Transverse colon (tissue), 4 donors: Measurements from ENCODE around the gene ZNF142. TPM values are rescaled to one million over a fixed set of nuclear protein-coding genes. Genes with fewer than 3 reads are reported as not detected.

Source experiments
- DNase-seq: peaks from one replicate; pipeline ENCODE4 v3.0.0-alpha.2; 2019
- H3K27ac ChIP-seq, 4 donors: fragments of 200-600 bp; sonication (generic); 2 replicates each; pipeline ENCODE4 v1.5.1; 2016 to 2018; ENCODE audit warnings: inconsistent platforms in 4 of 4
- H3K27me3 ChIP-seq: fragments of 200-600 bp; sonication (generic); 2 replicates; pipeline ENCODE4 v1.5.1; 2017; ENCODE audit warnings: inconsistent platforms
- H3K36me3 ChIP-seq, 4 donors: fragments of 200-600 bp; sonication (generic); 2 replicates each; pipeline ENCODE4 v1.5.1; 2017 to 2019; ENCODE audit warnings: inconsistent platforms in 4 of 4
- H3K4me1 ChIP-seq, 4 donors: fragments of 200-600 bp; sonication (generic); 2 replicates each; pipeline ENCODE4 v1.5.1; 2017 to 2020; ENCODE audit warnings: inconsistent platforms in 4 of 4
- H3K4me3 ChIP-seq, 4 donors: fragments of 200-600 bp; sonication (generic); 1 replicate in 1 of 4; 2 replicates in 3 of 4; pipeline versions ENCODE4 v1.5.1 to v1.6.1; 2017 to 2019; ENCODE audit warnings: inconsistent platforms in 4 of 4
- H3K9me3 ChIP-seq, 2 donors: fragments of 200-600 bp; sonication (generic); 2 replicates each; pipeline ENCODE4 v1.5.1; 2017 to 2019; ENCODE audit warnings: inconsistent platforms in 2 of 2
- CTCF ChIP-seq, 5 experiments: fragments of 200-600 bp in 3 of 5; fragments of 450-650 bp in 2 of 5; sonication (generic) in 3 of 5; IDR thresholded peaks; 1 replicate in 2 of 5; 2 replicates in 3 of 5; pipeline ENCODE4 v1.5.1; 2016 to 2017; ENCODE audit warnings: antibody characterized with exemption in 5 of 5, inconsistent platforms in 3 of 5, mild to moderate bottlenecking in 2 of 5, moderate library complexity in 1 of 5
- EP300 ChIP-seq: sonication (generic); formaldehyde crosslinking; IDR thresholded peaks from one replicate; pipeline ENCODE4 v1.6.1; 2017; ENCODE audit warnings: antibody characterized with exemption, low read depth
- POLR2A ChIP-seq: fragments of 450-650 bp; IDR thresholded peaks from one replicate; pipeline ENCODE4 v1.6.1; 2016; ENCODE audit warnings: antibody characterized with exemption, mild to moderate bottlenecking, moderate library complexity
- POLR2AphosphoS5 ChIP-seq, 3 donors: sonication (generic); formaldehyde crosslinking; IDR thresholded peaks; one replicate each; pipeline ENCODE4 v1.6.1; 2016; ENCODE audit warnings: antibody characterized with exemption in 3 of 3
- WGBS, 2 donors: methylation state at CpG; one replicate each; pipeline ENCODE4 v1.1.5; 2018; ENCODE audit warnings: low coverage in 1 of 2; 5-methylcytosine and 5-hydroxymethylcytosine counted together
- in situ Hi-C, 4 donors: fragments of 200-750 bp; cut with MboI; loops; one replicate each; pipeline versions ENCODE4 v1.15.0 to v1.15.1; 2017; ENCODE audit warnings: low sequenced_read_pairs in 3 of 4, low pct_ligation_motif_present in 1 of 4, low pct_unique_long_range_greater_than_20kb in 1 of 4
- intact Hi-C: fragments of 100-400 bp; cut with DNase I; formaldehyde crosslinking; loops from one replicate; pipeline ENCODE4 v1.15.1; 2023; ENCODE audit warnings: low total_unique reads
- small RNA-seq, 4 donors: library from RNA; depleted of rRNA; stranded (forward); fragments of <200 nt; gene quantifications; one replicate each; pipeline ENCODE3, GENCODE V24; 2016
- total RNA-seq, 4 donors: library from RNA; depleted of rRNA; stranded (reverse); fragments of >200 nt; gene quantifications; one replicate each; pipeline ENCODE4 v1.1.0, GENCODE V29; 2016

Gene ZNF142
- total RNA-seq, 4 donors from 2014 or later, result 18.5 to 58.0 (median 24.5) TPM

GRCh38 chr2:218605432-218605831, 54.0 kb downstream of the ZNF142 start:
- intact Hi-C loops (no loop called here), in situ Hi-C loops (no loop called here)
- Histone ChIP-seq H3K4me3 (no peak overlapping the region), H3K27me3 (no peaks in the 10 kb centered on the region), H3K4me1 (peaks cover 0 to 10% (median 5%) of the 10 kb centered on the region in 4 donors), H3K9me3 (no peaks in the 10 kb centered on the region), H3K36me3 (no peaks in the 10 kb centered on the region), H3K27ac (no peak overlapping the region)
- WGBS, 2 donors, result 79% methylated on average over 2 of the region's 2 CpGs; no CpG with 5 or more reads in 1 of the 2 donors
- no peak for DNase-seq
- TF ChIP-seq CTCF (IDR thresholded peaks at IDR 0.05), result no peak
- TF ChIP-seq EP300, result no peak
- no peak for TF ChIP-seq POLR2A
- no peak for TF ChIP-seq POLR2AphosphoS5 (IDR thresholded peaks at IDR 0.05)

Small RNA genes within 50 kb of the gene (small RNA-seq; reads per million reads assigned to genes)
- 0 reads per million in 4 donors for gene RNU6-136P

Other genes starting within 250 kb of the ZNF142 start
- 100 to 1,000 TPM; 177 to 541 (median 285) TPM for gene VIL1, start 240.5 kb downstream of the ZNF142 start, total RNA-seq
- 10 to 100 TPM in 1 of 4 donors, 1 to 10 TPM in 3; 1.4 to 15.7 (median 8.1) TPM for gene USP37, start 91.3 kb downstream of the ZNF142 start, total RNA-seq
- gene CNOT9, start 90.8 kb downstream of the ZNF142 start, total RNA-seq, result 10 to 100 TPM; 14.6 to 36.7 (median 31.3) TPM
- gene PLCD4, start 51.7 kb downstream of the ZNF142 start, total RNA-seq, result 1 to 10 TPM in 3 of 4 donors, under 1 TPM in 1; 0.20 to 8.2 (median 4.7) TPM
- 10 to 100 TPM; 40.3 to 51.3 (median 42.8) TPM for gene BCS1L, start 60 bp upstream of the ZNF142 start, total RNA-seq
- 10 to 100 TPM in 3 of 4 donors, 1 to 10 TPM in 1; 1.6 to 52.7 (median 12.7) TPM for gene RNF25, start 12.4 kb upstream of the ZNF142 start, total RNA-seq
- 10 to 100 TPM; 34.5 to 73.6 (median 44.8) TPM for gene STK36, start 12.5 kb upstream of the ZNF142 start, total RNA-seq
- 10 to 100 TPM in 3 of 4 donors, 1 to 10 TPM in 1; 6.0 to 26.0 (median 15.9) TPM for gene TTLL4, start 51.2 kb upstream of the ZNF142 start, total RNA-seq
- 100 to 1,000 TPM in 1 of 4 donors, 10 to 100 TPM in 3; 48.3 to 159 (median 75.5) TPM for gene CYP27A1, start 122.5 kb upstream of the ZNF142 start, total RNA-seq
- not detected for gene PRKAG3, start 172.2 kb upstream of the ZNF142 start, total RNA-seq
- gene WNT6, start 200.2 kb upstream of the ZNF142 start, total RNA-seq, result 100 to 1,000 TPM in 1 of 4 donors, 1 to 10 TPM in 1, under 1 TPM in 1, not detected in 1; 0.82 to 164 (median 1.7) TPM
- gene WNT10A, start 221.2 kb upstream of the ZNF142 start, total RNA-seq, result 1 to 10 TPM in 1 of 4 donors, under 1 TPM in 1, not detected in 2; 0.27 to 1.6 TPM